K562 (cell line): Measurements from ENCODE around the gene MPPED2.

Experiments
- CBFA2T3 ChIP-seq: fragments of 450-650 bp; IDR thresholded peaks from 2 replicates; pipeline ENCODE4 v1.6.1; 2017
- CHD2 ChIP-seq: IDR thresholded peaks from 2 replicates; pipeline ENCODE4 v1.6.1; 2011; ENCODE audit warnings: low read depth, low read length
- FOXM1 ChIP-seq, 2 experiments: fragments of 450-650 bp in 1 of 2; sonication (generic) in 1 of 2; formaldehyde crosslinking in 1 of 2; IDR thresholded peaks; 2 replicates each; pipeline versions ENCODE4 v1.6.1 to v1.9.0; 2017 to 2022; ENCODE audit warnings: low read depth in 2 of 2, mild to moderate bottlenecking in 2 of 2, missing genetic modification reagents in 1 of 2, moderate library complexity in 1 of 2
- MTA1 ChIP-seq: fragments of 450-650 bp; IDR thresholded peaks from 2 replicates; pipeline ENCODE4 v1.6.1; 2017; ENCODE audit warnings: borderline replicate concordance
- POLR2AphosphoS5 ChIP-seq: IDR thresholded peaks from 2 replicates; pipeline ENCODE4 v1.6.1; 2011; ENCODE audit warnings: mild to moderate bottlenecking, low read depth, low read length, moderate library complexity; ENCODE audit not compliant: control insufficient read depth, insufficient read depth
- POLR3A ChIP-seq: IDR thresholded peaks from 2 replicates; pipeline ENCODE4 v1.6.1; 2011; ENCODE audit warnings: borderline replicate concordance, mild to moderate bottlenecking, moderate library complexity; ENCODE audit not compliant: insufficient read length, insufficient read depth; ENCODE audit errors: extremely low read depth
- RBM39 ChIP-seq: fragments of 200-400 bp; formaldehyde crosslinking; optimal IDR thresholded peaks from 2 replicates; pipeline ENCODE3; 2018; ENCODE audit warnings: low read depth, low read length
- SETDB1 ChIP-seq: IDR thresholded peaks from one replicate; pipeline ENCODE4 v1.6.1; 2012; ENCODE audit warnings: low read length, control low read depth, inconsistent platforms
- TAF1 ChIP-seq: IDR thresholded peaks from 2 replicates; pipeline ENCODE4 v1.6.1; 2011; ENCODE audit warnings: mild to moderate bottlenecking, low read length, moderate library complexity; ENCODE audit not compliant: insufficient read depth, control insufficient read depth, severe bottlenecking; ENCODE audit errors: extremely low read depth
- ZBTB7A ChIP-seq: IDR thresholded peaks from 2 replicates; pipeline ENCODE4 v1.6.1; 2011; ENCODE audit warnings: low read depth, mild to moderate bottlenecking, low read length, moderate library complexity, borderline replicate concordance; ENCODE audit not compliant: control insufficient read depth
- ZFPM2 ChIP-seq: fragments of 250-450 bp; sonication (Bioruptor Pico); IDR thresholded peaks from 2 replicates; pipeline ENCODE4 v1.5.1; 2022; ENCODE audit warnings: mild to moderate bottlenecking

DNA sequence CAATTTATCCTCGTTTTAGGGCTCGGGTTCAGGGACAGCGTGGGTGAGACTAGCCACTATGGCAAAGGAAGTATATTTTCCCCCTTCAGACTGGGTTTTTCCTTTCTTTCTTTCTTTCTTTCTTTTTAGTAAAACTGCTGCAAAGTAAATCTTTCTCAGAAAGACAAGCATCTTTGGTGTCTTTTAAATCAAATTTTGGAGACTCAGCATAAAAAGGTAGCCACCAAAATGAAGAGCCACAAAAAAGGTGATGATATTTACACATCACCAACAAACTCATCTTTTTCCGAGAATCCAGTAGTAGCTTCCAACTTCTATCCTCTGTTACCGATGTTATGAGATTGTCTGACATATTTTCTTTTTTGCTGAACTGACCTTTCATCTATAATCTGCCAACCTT is 88.6 kb downstream of the MPPED2 start:
- TF ChIP-seq SETDB1 (no peak), POLR3A (no peak), ZBTB7A (no peak), MTA1 (no peak), FOXM1 (IDR thresholded peaks at IDR 0.05; ENCODE audit: low read depth) (no peak), FOXM1 (CRISPR knock-in tag; IDR thresholded peaks at IDR 0.05; ENCODE audit: low read depth) (no peak), CBFA2T3 (no peak), RBM39 (no peak), CHD2 (no peak), POLR2AphosphoS5 (no peak), TAF1 (no peak), ZFPM2 (CRISPR knock-in tag) (no peak)
